ENCODE measurements around the gene LGALS7. TPM values are rescaled to one million over a fixed set of nuclear protein-coding genes. Genes with fewer than 3 reads are reported as not detected.
"Not testable (repeated sequence)": the region's sequence is repeated elsewhere in the genome, so short reads cannot be mapped to it uniquely, and the experiment has no call there.

LGALS7 gene
- total RNA-seq, 2 donors from 2014 or later: not detected

GRCh38 chr19:38808741-38809140 lies 35.4 kb upstream of the LGALS7 start:
- Mint-ChIP-seq H3K36me3 (ENCODE audit: insufficient read depth in 2 of 2) (no peaks in the 10 kb centered on the region), H3K27me3 (ENCODE audit: low read depth) (no peaks in the 10 kb centered on the region), H3K9me3 (no peaks in the 10 kb centered on the region), H3K4me1 (ENCODE audit: low read depth) (peaks cover 5% of the 10 kb centered on the region), H3K4me3 (no peak overlapping the region), H3K27ac (no peak overlapping the region)
- ATAC-seq (replicated peaks in 1 of 2) (no peak), DNase-seq (no peak)

- H3K9me3 Mint-ChIP-seq; H3K4me1 Mint-ChIP-seq (ENCODE audit: low read depth); H3K27me3 Mint-ChIP-seq (ENCODE audit: low read depth); ATAC-seq (replicated peaks in 1 of 2); H3K36me3 Mint-ChIP-seq (ENCODE audit: insufficient read depth in 2 of 2); H3K27ac Mint-ChIP-seq; H3K4me3 Mint-ChIP-seq; DNase-seq: not testable (repeated sequence)
Measured at GRCh38 chr19:38807374-38808098, 34.2 kb upstream of the LGALS7 start.

GRCh38 chr19:38806371-38806770 lies 33.1 kb upstream of the LGALS7 start:
- Mint-ChIP-seq H3K27ac (no peak overlapping the region), H3K4me1 (ENCODE audit: low read depth) (peaks cover 5% of the 10 kb centered on the region), H3K4me3 (no peak overlapping the region), H3K9me3 (no peaks in the 10 kb centered on the region), H3K27me3 (ENCODE audit: low read depth) (no peaks in the 10 kb centered on the region), H3K36me3 (ENCODE audit: insufficient read depth in 2 of 2) (no peaks in the 10 kb centered on the region)
- ATAC-seq (replicated peaks in 1 of 2) (no peak), DNase-seq (no peak)

GRCh38 chr19:38805180-38805579 lies 31.9 kb upstream of the LGALS7 start:
- Mint-ChIP-seq H3K36me3 (ENCODE audit: insufficient read depth in 2 of 2) (no peaks in the 10 kb centered on the region), H3K27me3 (ENCODE audit: low read depth) (no peaks in the 10 kb centered on the region), H3K27ac (no peak overlapping the region), H3K9me3 (no peaks in the 10 kb centered on the region), H3K4me1 (ENCODE audit: low read depth) (peaks cover 5% of the 10 kb centered on the region), H3K4me3 (no peak overlapping the region)
- peak; percentile 24 to 39 for ATAC-seq (replicated peaks in 1 of 2)
- no peak for DNase-seq

- ATAC-seq (replicated peaks in 1 of 2) (no peak), DNase-seq (no peak)
- Mint-ChIP-seq H3K27me3 (ENCODE audit: low read depth) (no peaks in the 10 kb centered on the region), H3K36me3 (ENCODE audit: insufficient read depth in 2 of 2) (peaks cover 2 to 4% of the 10 kb centered on the region in 2 donors), H3K27ac (no peak overlapping the region), H3K4me3 (no peak overlapping the region), H3K9me3 (peaks cover 0 to 2% of the 10 kb centered on the region in 2 donors), H3K4me1 (ENCODE audit: low read depth) (peaks cover 11% of the 10 kb centered on the region)
Measured at GRCh38 chr19:38803543-38803942, 30.2 kb upstream of the LGALS7 start.

GRCh38 chr19:38801359-38802095 lies 28.2 kb upstream of the LGALS7 start:
- H3K4me3 Mint-ChIP-seq: no peak overlapping the region
- peaks cover 11% of the 10 kb centered on the region for H3K4me1 Mint-ChIP-seq (ENCODE audit: low read depth)
- no peaks in the 10 kb centered on the region for H3K27me3 Mint-ChIP-seq (ENCODE audit: low read depth)
- DNase-seq (no peak), ATAC-seq (replicated peaks in 1 of 2) (no peak)
- no peak overlapping the region for H3K27ac Mint-ChIP-seq
- peaks cover 2 to 4% of the 10 kb centered on the region in 2 donors for H3K36me3 Mint-ChIP-seq (ENCODE audit: insufficient read depth in 2 of 2)
- peaks cover 0 to 2% of the 10 kb centered on the region in 2 donors for H3K9me3 Mint-ChIP-seq

GRCh38 chr19:38800577-38801347 lies 27.4 kb upstream of the LGALS7 start:
- H3K4me1 Mint-ChIP-seq (ENCODE audit: low read depth): peaks cover 11% of the 10 kb centered on the region
- ATAC-seq (replicated peaks in 1 of 2): no peak
- no peak for DNase-seq
- H3K9me3 Mint-ChIP-seq: peaks cover 0 to 2% of the 10 kb centered on the region in 2 donors
- no peaks in the 10 kb centered on the region for H3K27me3 Mint-ChIP-seq (ENCODE audit: low read depth)
- peaks cover 2 to 4% of the 10 kb centered on the region in 2 donors for H3K36me3 Mint-ChIP-seq (ENCODE audit: insufficient read depth in 2 of 2)
- no peak overlapping the region for H3K4me3 Mint-ChIP-seq
- no peak overlapping the region for H3K27ac Mint-ChIP-seq

DNA sequence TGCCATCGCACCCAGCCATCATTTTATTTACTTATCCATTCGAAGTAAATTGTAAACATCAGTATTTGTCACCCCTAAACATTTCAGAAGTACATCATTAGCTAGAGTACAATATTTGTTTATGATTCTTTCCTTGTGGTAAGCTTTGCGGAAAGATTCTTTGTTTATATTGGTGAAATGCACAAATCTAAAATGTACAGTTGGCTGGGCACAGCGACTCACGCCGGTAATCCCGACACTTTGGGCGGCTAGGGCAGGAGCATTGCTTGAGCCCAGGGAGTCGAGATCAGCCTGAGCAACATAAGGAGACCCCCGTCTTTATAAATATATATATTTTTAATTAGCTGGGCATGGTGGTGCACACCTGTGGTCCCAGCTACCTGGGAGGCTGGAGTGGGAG lies 25.8 kb upstream of the LGALS7 start:
- Mint-ChIP-seq H3K9me3 (peaks cover 0 to 2% of the 10 kb centered on the region in 2 donors), H3K4me1 (ENCODE audit: low read depth) (peaks cover 6% of the 10 kb centered on the region), H3K27me3 (ENCODE audit: low read depth) (no peaks in the 10 kb centered on the region), H3K36me3 (ENCODE audit: insufficient read depth in 2 of 2) (peaks cover 2 to 4% of the 10 kb centered on the region in 2 donors), H3K27ac (no peak overlapping the region), H3K4me3 (no peak overlapping the region)
- no peak for DNase-seq
- no peak for ATAC-seq (replicated peaks in 1 of 2)

DNA sequence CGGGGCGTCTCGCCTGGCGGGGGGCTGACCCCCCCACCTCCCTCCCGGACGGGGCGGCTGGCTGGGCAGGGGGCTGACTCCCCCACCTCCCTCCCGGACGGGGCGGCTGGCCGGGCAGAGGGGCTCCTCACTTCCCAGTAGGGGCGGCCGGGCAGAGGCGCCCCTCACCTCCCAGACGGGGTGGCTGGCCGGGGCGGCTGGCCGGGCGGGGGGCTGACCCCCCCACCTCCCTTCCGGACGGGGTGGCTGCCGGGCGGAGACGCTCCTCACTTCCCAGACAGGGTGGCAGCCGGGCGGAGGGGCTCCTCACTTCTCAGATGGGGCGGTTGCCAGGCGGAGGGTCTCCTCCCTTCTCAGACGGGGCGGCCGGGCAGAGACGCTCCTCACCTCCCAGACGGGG lies 24.5 kb upstream of the LGALS7 start:
- H3K36me3 Mint-ChIP-seq (ENCODE audit: insufficient read depth in 2 of 2); H3K4me3 Mint-ChIP-seq; ATAC-seq (replicated peaks in 1 of 2); H3K27me3 Mint-ChIP-seq (ENCODE audit: low read depth); H3K27ac Mint-ChIP-seq; DNase-seq; H3K9me3 Mint-ChIP-seq: not testable (repeated sequence)
- peaks cover 13% of the 10 kb centered on the region for H3K4me1 Mint-ChIP-seq (ENCODE audit: low read depth)

GRCh38 chr19:38796154-38796553 lies 22.8 kb upstream of the LGALS7 start:
- Mint-ChIP-seq H3K36me3 (ENCODE audit: insufficient read depth in 2 of 2) (peaks cover 2 to 4% of the 10 kb centered on the region in 2 donors), H3K9me3 (peaks cover 0 to 2% of the 10 kb centered on the region in 2 donors), H3K4me1 (ENCODE audit: low read depth) (peaks cover 13% of the 10 kb centered on the region), H3K27me3 (ENCODE audit: low read depth) (no peaks in the 10 kb centered on the region), H3K27ac (no peak overlapping the region), H3K4me3 (no peak overlapping the region)
- ATAC-seq (replicated peaks in 1 of 2): no peak
- DNase-seq: no peak

DNA sequence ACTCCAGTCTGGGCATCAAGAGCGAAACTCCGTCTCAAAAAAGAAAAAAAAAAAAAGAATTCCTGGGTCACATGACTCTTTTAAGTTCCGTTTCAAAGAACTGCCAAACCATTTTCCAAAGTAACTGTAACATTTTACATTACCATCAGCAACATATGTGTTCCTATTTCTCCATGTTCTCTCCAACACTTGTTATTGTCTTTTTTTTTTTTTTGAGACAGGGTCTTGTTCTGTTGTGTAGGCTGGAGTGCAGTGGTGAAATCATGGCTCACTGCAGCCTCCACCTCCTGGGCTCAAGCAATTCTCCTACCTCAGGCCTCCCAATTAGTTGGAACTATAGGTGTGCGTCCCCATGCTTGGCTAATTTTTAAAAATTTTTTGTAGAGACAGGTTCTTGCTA lies 22.2 kb upstream of the LGALS7 start:
- Mint-ChIP-seq H3K27ac (no peak overlapping the region), H3K9me3 (peaks cover 0 to 2% of the 10 kb centered on the region in 2 donors), H3K36me3 (ENCODE audit: insufficient read depth in 2 of 2) (peaks cover 2 to 4% of the 10 kb centered on the region in 2 donors), H3K4me1 (ENCODE audit: low read depth) (peaks cover 13% of the 10 kb centered on the region), H3K27me3 (ENCODE audit: low read depth) (no peaks in the 10 kb centered on the region), H3K4me3 (no peak overlapping the region)
- ATAC-seq (replicated peaks in 1 of 2) (no peak), DNase-seq (no peak)

GRCh38 chr19:38793671-38794070 lies 20.4 kb upstream of the LGALS7 start:
- H3K4me3 Mint-ChIP-seq: peak overlapping the region in 1 of 2 donors; percentile 43
- no peaks in the 10 kb centered on the region for H3K27me3 Mint-ChIP-seq (ENCODE audit: low read depth)
- H3K4me1 Mint-ChIP-seq (ENCODE audit: low read depth): peaks cover 7% of the 10 kb centered on the region
- H3K9me3 Mint-ChIP-seq: no peaks in the 10 kb centered on the region
- ATAC-seq (replicated peaks in 1 of 2) (no peak), DNase-seq (no peak)
- H3K27ac Mint-ChIP-seq: no peak overlapping the region
- H3K36me3 Mint-ChIP-seq (ENCODE audit: insufficient read depth in 2 of 2): no peaks in the 10 kb centered on the region

- H3K27me3 Mint-ChIP-seq (ENCODE audit: low read depth): no peaks in the 10 kb centered on the region
- H3K36me3 Mint-ChIP-seq (ENCODE audit: insufficient read depth in 2 of 2): no peaks in the 10 kb centered on the region
- no peaks in the 10 kb centered on the region for H3K9me3 Mint-ChIP-seq
- peak overlapping the region; percentile 43 to 49 for H3K4me3 Mint-ChIP-seq
- no peak overlapping the region for H3K27ac Mint-ChIP-seq
- peaks cover 7% of the 10 kb centered on the region for H3K4me1 Mint-ChIP-seq (ENCODE audit: low read depth)
- DNase-seq (no peak), ATAC-seq (replicated peaks in 1 of 2) (no peak)
Measured at GRCh38 chr19:38793177-38793576, 19.9 kb upstream of the LGALS7 start.

Data from activated T-cell treated with anti-CD3 and anti-CD28 coated beads, Interleukin-2, amount 50 U/mL, for 72 hours (primary cell).